Erythroblast (primary cell): Measurements from ENCODE around the gene RBFOX2.

Experiments used
- GATA1 ChIP-seq: IDR thresholded peaks from 2 replicates; pipeline ENCODE4 v1.6.1; 2011; ENCODE audit warnings: low read depth, mild to moderate bottlenecking, control low read depth, low read length, moderate library complexity
- POLR2A ChIP-seq: IDR thresholded peaks from 2 replicates; pipeline ENCODE4 v1.6.1; 2011; ENCODE audit warnings: mild to moderate bottlenecking, low read length

GRCh38 chr22:35756722-35757121, 271.9 kb downstream of the RBFOX2 start:
- TF ChIP-seq POLR2A (no peak), GATA1 (no peak)
